IPS-NIHi7 (cell line): ENCODE data around the gene LYPD6B.

Source experiments
- DNase-seq: peaks from one replicate; pipeline ENCODE4 v3.0.0; 2012; ENCODE audit warnings: mixed read lengths; ENCODE audit errors: extremely low spot score

Gene LYPD6B

DNA sequence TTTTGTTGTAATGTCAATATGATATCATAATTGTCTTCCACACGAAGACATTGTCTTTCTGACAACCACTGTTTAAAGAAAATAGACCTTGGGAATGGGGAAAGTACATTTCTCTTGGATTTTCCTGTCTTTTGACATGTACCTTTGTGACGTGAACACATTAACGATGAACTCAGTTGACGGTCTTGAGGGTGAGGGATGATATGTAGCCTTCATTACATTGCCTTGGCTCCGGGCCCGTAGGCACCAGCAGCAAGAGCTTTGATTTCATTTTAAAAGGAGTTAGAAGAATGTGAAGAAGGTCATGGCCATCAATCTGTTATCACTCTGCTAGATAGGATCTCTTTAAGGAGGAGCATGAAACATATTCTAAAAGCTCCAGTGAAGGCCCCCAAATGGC lies 80.9 kb downstream of the LYPD6B start:
- no peak for DNase-seq

DNA sequence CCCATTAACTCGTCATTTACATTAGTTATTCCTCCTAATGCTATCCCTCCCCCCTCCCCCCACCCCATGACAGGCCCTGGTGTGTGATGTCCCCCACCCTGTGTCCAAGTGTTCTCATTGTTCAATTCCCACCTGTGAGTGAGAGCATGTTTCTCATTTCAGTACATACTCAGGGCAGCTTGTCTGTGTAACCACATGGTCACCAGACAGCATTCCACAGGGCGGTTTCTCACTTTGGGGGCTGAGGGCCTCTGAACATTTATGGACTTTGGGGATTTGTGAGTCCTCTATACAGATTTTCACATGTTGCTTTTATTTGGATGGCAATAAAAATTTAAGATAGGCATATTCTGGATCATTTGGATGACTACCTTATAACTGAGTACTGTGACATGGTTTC lies 84.0 kb downstream of the LYPD6B start:
- no peak for DNase-seq

DNA sequence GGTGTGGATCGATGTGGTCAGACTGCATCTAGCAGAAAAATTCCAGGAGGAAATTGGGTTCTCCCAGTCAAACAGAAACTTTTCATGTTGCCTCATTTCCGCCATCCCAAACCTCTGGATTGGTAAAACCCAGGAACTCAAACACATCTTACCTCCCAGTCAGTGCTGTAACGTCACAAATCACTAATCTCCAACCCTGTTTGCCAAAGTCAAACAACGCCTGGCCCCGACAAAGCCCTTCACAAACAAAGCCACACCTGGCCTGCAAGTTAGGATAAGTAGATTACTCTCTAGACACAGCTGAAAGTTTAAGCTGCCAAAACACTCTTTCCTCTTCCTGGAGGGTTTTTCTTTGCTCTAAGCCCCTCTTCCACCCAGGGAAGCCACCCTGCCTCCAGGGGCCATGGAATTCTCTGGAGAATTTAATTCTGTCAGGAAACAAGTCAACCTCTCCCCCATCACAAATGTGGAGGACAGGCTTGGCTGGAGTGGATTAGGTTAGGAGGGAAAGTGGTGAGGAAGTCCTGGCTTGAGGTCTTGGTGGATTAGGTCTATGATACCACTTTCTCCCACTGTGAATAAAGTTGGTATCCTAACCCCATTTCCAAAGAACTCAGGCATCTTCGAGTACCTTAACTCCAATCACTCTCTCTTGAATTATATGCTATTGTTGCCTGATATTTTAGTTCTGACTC lies 86.7 kb downstream of the LYPD6B start:
- no peak for DNase-seq

DNA sequence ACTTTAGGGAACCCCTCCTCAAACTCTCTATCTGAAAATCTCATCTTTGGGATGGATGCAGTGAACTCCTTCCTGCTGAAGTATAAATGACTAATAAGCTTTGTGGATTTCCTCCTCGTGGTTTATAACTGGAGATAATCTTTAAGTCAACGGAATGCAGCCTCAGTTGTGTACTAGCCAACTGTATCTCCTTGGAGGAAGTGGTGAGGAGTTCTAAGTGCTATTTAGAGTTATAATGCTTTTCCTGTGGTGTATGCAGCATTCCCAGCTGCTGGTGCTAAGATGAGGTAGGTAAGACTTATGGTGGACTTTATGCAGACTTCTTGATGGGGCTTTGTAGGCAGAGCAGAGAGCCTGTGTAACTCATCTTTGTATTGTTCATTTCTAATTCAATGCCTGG lies 90.9 kb downstream of the LYPD6B start:
- DNase-seq: no peak

DNA sequence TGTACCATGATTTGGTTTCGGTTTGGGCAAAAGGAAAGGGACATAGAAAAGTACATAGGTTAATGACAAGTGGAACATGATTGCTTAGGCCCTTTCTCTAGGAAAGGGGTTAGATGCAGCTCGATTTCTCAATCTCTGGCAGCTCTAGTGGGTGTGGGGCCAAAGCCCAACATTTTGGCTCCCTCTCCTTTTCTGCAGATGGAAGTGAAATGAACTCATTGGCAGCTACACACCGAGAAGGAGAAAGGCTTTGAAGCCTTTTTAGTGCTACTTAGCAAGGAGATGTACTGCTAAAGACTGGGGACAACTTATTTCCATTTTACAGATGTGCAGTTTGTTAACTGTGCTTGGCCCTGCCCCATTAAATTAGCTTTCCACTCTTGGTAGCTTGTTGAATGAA lies 93.8 kb downstream of the LYPD6B start:
- DNase-seq: no peak

DNA sequence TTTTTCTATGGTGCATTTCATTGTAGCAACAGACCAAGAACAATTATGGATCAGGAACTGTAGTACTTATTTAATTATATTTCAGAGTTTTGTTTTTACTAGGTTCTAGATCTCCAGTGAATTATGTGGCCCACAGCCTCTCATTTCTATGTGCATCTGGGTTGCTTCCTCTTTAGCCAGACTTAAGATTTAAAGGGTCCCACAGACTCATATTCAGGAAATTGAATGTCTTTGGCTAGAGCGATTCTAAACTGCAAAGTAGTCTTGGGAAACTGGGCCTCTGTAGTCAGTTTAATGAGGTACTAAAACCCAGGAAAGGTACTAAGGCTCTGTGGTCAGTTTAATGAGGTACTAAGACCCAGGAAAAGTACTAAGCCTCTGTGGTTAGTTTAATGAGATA lies 94.4 kb downstream of the LYPD6B start:
- no peak for DNase-seq

DNA sequence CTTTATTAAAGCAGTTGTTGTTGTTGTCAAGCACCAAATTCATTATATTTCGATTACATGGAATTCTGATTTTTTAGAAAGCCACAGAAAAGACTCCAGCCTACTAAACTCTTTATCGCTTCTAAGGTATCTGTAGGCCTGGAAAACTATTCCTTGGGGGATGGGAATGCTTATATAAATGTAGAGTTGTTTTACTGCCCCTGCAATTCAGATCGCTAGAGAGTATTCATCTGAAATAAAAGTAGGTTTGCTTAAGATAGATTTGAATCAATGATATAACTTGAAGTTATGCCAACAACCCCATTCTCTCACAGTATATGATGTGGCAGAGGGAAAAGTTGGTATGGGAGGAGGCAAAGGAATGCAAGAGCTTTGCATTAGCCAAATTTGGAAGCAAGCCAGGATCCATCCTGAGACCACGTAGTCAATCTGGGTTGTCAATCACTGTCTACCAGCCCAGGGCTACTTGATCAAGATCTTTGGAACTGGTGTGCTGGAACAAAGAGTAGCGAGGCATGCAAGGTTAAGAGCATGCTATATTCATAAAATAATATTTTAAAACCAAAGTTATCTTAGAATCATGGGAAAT lies 95.9 kb downstream of the LYPD6B start:
- no peak for DNase-seq

DNA sequence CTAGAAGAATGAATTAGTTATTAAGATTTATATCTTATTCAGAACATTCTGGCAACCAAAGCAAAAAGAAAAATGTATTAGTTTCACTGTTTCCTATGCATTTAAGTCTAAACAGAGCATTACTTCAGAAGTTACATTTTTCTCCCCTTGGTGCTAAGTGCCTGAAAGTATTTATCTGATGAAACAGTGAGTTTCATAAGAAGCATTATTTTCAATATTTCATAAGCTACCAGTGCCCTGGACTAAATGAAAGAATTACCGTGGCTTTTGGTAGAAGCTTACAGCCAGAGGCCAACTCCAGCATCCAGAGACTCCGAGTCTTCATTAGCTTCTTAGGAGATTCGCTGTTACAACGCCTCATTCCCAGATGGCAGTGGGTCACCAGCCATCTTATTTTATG lies 97.6 kb downstream of the LYPD6B start:
- DNase-seq: no peak

DNA sequence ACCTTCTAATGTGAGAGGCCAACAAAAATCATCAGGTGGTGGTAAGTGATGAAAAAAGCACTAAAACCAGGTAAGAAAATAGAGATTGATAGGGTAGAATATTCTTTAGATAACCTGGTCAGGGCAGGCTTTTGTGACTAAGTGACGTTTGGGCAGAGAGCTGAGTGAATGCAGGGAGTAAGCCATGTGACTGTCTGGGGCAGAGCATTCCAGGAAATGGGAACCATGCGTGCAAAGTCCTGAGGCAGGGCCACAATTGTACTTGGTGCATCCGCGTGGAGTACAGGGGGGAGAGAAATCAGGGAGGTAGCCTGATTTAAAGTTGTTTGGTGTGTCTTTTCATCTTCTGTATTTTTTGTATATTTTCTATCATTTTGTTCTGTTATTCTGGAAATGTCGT lies 102.5 kb downstream of the LYPD6B start:
- no peak for DNase-seq

DNA sequence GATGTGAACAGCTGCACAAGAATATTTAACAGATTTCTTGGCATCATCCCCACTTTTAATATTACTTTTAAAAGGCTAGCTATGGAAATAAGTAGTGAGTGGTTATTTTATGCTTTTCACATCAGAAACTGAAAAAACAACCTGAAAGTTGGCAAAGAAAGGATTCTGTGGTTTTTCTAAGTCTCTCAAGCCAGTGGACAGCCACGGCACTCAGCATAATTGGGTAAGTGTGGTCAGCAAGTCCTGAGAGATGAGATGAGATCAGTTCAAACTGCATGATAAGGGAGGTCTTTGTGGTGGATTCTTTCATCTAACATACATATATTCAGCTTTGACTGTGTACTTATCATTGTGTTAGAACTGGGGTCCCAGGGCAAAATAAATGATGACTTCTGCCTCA lies 105.2 kb downstream of the LYPD6B start:
- DNase-seq: no peak

DNA sequence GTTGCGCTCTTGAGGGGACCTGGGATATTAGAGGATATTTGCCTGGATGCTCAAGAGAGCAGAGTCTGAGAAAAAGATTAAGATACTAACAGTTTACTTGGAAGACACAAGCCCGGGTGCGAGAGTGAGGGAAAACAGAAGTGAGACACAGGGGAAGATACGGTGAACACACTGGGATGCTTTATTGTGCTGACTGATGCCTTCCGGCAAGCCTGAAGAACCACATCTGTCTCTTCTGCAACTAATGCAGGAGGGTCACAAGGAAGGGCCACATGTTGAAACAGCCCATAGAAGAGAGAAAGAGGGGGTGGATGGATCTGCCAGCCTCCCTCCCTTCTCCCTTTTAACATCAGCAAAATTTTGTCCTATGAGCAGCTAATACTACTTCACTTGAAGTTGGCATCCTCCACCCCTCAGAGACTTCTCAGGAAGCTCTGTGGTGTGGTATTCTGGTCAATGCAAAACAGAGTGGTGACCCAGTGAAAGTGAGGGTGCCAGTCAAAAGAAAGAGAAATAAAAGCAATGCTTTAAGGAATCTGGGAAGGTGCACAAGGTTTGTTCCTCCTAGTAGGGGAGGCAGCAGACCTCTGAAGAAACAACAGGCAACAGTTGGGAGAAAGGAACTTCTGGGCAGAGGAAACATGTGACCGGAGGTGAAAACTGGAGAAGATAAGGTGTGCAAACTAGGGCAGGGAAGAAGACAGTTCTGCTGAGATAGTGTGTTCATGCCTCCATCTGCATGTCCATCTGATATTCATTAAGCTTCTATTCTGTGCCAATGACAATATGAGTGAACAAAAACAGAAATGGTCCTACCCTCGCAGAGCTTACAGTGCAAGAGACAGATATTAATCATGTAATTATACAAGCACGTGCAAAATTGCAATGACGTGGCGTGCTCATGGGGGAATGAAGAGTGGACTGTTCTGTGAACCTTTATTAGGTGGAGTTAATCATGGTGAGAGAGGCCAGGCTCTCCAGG lies 107.1 kb downstream of the LYPD6B start:
- DNase-seq: no peak

DNA sequence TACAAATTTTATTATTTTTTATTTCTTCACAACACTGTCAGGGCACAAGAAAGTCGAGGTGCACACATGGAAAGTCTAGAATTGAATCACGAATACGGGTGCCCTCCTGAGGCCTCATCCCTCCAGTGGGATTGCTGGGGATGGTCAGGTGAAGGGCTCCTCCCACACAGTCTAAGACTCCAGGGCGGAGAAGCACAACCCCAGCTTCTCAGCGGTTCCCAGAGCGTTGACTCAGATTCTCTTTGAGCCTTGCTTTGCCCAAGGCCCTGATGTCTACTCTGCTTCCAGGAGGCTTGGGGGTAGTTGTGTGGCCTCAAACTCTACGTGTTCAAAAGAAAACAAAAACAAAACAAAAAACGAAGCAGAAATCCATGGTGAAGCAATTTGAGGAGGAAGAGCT lies 108.4 kb downstream of the LYPD6B start:
- peak; percentile 40 for DNase-seq

DNA sequence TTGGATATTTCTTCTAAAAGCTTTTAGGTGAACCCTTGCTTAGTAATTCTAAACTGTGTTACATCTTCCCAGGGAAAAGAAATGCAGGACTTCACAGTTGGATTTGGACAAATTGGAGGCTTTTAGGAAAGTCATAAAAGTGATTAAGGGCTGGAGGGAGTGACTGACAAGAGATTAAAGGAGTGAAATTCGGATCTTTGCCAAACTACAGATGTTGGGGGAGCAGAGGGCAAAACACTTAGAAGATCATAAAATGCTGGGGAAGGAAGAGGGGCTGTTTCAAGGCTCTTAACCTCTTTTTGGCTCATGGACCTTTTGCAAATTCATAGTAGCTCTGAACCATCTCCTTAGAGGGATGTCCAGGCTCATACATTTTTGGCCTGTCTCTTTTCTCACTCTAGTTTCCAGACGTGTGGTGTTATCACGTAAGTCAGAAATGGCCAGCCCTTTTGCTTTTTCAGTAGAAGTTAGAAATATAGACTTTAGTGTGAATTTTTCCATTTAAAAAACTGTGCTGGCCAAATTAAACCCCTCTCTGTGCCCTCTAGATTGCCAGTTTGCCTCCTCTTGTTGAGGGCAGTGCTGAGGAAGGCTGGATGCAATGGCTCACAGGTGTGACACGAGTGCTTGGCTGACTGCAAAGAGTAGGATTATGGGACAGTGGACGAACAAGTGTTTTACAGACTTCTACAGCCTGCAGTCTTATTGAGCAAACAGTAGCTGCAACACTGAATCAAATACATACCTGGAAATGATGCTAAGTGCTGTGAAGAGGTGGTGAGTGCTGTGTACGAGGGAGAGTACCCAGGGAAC lies 109.9 kb downstream of the LYPD6B start:
- no peak for DNase-seq

DNA sequence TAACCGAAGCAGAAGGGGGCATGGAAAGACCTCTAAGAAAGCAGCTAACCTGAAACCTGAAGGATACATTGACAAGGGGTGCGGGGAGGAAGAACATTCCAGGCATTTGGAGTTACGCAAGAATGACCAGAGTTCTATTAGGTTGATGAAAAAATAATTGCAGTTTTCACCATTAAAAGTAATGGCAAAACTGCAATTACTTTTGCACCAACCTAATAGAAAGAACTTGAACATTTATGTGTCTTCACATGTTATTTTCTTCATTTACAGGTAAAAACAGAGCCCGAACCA lies 110.5 kb downstream of the LYPD6B start:
- no peak for DNase-seq

DNA sequence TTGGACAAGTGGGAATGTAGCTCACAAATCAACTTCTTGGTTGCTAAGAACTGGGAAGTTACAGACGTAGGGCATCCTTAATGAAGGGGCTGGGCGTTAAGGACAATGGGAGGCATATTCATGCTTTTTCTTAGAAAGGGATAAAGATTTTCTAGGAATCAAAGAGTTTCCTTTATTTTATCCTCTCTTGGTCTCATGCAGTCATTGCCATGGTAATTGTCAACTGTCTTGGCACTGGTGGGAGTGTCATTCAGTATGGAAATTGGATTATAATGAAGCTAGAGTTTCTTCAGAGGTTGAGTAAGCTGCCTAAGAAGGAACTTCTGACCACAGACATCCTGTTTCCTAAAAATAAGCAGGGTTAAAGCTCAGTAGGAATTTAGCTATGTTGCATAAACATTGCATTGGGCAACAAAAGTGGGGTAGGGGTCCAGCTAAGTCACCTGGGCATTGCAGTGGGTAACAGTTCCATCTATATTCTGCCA lies 114.0 kb downstream of the LYPD6B start:
- DNase-seq: no peak

DNA sequence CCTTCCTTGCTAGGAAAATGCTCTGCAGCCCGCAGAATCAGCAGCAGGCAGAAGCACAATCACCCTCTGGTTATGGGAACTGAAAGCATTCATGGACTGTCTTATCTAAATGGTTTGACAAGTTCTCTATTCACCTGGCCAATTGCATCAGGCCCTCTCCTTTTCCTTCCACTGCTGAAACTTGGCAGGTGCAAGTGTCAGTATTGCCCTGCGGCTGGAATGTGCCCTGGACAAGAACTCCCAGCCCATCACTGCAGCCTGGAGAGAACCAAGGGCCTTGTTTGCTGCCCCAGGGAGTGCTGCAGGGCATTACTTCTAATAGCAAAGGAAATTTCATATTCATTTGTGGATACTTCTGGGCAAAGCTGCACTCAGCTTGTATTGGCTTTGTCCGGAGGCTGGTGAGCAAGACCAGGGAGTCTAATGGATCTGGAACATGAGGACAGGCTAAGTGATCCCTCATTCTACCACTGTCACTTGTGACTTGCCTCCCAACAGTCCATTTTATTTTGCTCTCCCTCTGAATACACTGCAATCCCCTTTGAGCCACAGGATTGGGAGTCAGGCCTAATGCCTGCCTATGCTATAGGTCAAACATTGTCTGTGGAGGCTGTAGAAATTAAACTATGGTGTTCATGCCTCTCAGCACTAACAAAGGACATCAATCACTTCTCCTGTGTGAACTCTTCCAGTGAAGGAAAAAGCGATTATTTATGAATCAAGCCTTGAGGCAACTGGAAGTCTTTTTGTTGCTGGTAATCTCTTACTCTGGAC lies 116.9 kb downstream of the LYPD6B start:
- no peak for DNase-seq

DNA sequence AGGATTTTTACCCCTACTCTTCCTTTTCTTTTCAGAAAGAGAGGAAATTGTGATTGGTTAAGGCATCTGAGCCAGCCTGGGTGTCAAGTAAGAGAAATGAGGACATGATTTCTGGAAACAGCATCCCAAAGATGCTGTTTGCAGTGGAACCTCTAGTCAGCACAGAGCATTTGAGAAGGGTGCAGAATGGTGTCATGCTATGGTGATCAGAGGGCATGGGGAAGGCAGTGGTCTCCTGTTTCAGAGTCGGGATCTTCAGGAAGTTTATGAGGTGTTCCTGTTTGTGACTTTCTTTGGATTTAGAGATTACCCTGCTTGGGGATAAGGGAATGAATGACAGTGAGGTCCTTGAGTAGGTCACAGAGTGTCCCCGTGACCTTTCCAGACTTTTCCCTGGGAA lies 117.5 kb downstream of the LYPD6B start:
- no peak for DNase-seq

DNA sequence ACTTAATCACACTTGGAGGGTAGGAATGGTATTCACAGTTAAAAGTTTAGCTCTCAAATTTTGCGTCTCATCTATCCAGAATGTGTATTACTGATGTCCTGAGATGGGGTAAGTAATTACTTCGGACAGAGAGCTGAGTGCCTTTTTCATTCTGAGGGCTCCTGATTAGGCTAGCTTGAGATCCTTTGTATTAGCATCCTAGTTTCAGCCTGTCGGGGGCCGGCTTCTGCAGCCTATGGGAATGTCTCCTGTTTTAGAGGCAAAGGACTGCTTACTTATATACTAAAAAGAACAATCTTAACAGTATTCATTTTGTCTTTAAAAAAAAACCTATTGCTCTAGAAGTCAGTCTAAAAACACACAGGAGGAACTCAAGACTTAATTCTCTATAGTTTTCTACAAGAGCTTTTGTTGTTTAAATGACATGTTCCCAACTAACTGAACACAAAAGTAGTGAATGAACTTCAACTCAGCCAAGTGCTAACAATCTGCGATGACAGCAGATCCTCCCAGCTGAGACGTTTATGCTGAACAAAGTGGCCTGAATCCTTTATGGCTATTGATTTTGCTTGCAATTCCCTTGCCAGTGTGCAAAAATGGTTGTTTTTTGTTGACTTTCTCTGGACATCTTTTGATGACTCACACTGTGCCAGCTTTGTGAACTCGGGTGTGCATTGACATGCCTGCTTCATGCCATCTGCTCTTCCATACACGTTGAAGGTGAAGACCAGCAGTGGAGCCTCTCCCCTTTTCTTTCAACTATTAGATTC lies 118.7 kb downstream of the LYPD6B start:
- no peak for DNase-seq

DNA sequence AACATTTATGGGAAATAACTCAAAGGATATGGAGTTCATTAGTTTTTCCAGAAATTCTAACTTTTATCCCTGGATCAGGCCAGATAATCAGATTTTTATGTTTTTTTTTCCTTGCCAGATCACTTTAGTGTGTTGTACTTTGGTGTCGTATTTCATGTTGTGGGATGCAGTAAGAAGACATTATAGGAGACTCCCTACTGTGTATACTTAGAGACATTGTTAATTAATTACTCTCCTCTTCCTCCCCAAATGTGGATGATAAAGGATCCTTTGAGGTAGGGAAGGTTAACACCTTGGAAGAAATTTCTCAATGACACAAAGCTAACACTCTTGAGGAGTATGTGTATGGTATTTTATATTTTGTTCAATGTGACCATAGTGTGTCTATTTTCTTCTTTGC lies 120.5 kb downstream of the LYPD6B start:
- no peak for DNase-seq

DNA sequence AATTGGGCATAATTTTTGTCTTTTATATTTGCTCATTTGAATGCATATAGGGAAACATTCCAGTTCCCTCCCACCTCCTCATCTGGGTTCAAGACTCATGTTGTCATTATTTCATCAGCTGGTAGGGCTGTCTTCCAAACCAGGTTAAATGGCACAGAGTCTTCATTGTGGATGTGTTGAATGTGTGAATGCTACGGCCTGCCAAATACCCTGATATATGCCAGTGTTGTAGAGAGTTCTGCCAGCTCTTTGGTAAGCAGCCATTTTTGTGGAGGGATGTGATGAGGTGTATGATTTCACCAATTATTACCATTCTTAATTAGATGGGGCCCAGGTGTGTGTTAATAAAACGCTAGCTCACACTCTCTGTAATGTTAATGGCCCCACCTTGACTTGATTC lies 121.7 kb downstream of the LYPD6B start:
- DNase-seq: no peak
